ENCODE data around the gene TMEM140.

Gene TMEM140

GRCh38 chr7:135186841-135187253 lies 39.0 kb downstream of the TMEM140 start:
- no peak overlapping the region for H3K27ac ChIP-seq
- H3K4me3 ChIP-seq (ENCODE audit: low read depth in 1 of 2, low read length in 1 of 2) = no peak overlapping the region
- peaks cover 71% of the 10 kb centered on the region for H3K36me3 ChIP-seq
- peaks cover 14% of the 10 kb centered on the region for H3K9me3 ChIP-seq
- H3K4me1 ChIP-seq (ENCODE audit: control insufficient read depth in 1 of 2, insufficient read depth in 1 of 2, low read depth in 1 of 2, low read length in 1 of 2) = no peaks in the 10 kb centered on the region
- no peak for TF ChIP-seq CTCF (IDR thresholded peaks at IDR 0.05)
- no peaks in the 10 kb centered on the region for H3K27me3 ChIP-seq

GRCh38 chr7:135188298-135188984 lies 40.6 kb downstream of the TMEM140 start:
- H3K36me3 ChIP-seq = peaks cover 83% of the 10 kb centered on the region
- H3K27me3 ChIP-seq = no peaks in the 10 kb centered on the region
- H3K27ac ChIP-seq = no peak overlapping the region
- no peaks in the 10 kb centered on the region for H3K9me3 ChIP-seq
- no peak for TF ChIP-seq CTCF (IDR thresholded peaks at IDR 0.05)
- H3K4me1 ChIP-seq (ENCODE audit: control insufficient read depth in 1 of 2, insufficient read depth in 1 of 2, low read depth in 1 of 2, low read length in 1 of 2) = no peaks in the 10 kb centered on the region
- H3K4me3 ChIP-seq (ENCODE audit: low read depth in 1 of 2, low read length in 1 of 2) = no peak overlapping the region

GRCh38 chr7:135189221-135189662 lies 41.4 kb downstream of the TMEM140 start:
- H3K4me3 ChIP-seq (ENCODE audit: low read depth in 1 of 2, low read length in 1 of 2) = no peak overlapping the region
- peaks cover 85% of the 10 kb centered on the region for H3K36me3 ChIP-seq
- no peak overlapping the region for H3K27ac ChIP-seq
- no peaks in the 10 kb centered on the region for H3K4me1 ChIP-seq (ENCODE audit: control insufficient read depth in 1 of 2, insufficient read depth in 1 of 2, low read depth in 1 of 2, low read length in 1 of 2)
- H3K27me3 ChIP-seq = no peaks in the 10 kb centered on the region
- TF ChIP-seq CTCF (IDR thresholded peaks at IDR 0.05) = no peak
- no peaks in the 10 kb centered on the region for H3K9me3 ChIP-seq

GRCh38 chr7:135189961-135190360 lies 42.1 kb downstream of the TMEM140 start:
- TF ChIP-seq CTCF (IDR thresholded peaks at IDR 0.05) = no peak
- peaks cover 84% of the 10 kb centered on the region for H3K36me3 ChIP-seq
- no peaks in the 10 kb centered on the region for H3K9me3 ChIP-seq
- no peak overlapping the region for H3K4me3 ChIP-seq (ENCODE audit: low read depth in 1 of 2, low read length in 1 of 2)
- no peaks in the 10 kb centered on the region for H3K4me1 ChIP-seq (ENCODE audit: control insufficient read depth in 1 of 2, insufficient read depth in 1 of 2, low read depth in 1 of 2, low read length in 1 of 2)
- no peak overlapping the region for H3K27ac ChIP-seq
- no peaks in the 10 kb centered on the region for H3K27me3 ChIP-seq

- peaks cover 84% of the 10 kb centered on the region for H3K36me3 ChIP-seq
- H3K27me3 ChIP-seq = no peaks in the 10 kb centered on the region
- H3K4me3 ChIP-seq (ENCODE audit: low read depth in 1 of 2, low read length in 1 of 2) = no peak overlapping the region
- TF ChIP-seq CTCF (IDR thresholded peaks at IDR 0.05) = no peak
- no peaks in the 10 kb centered on the region for H3K4me1 ChIP-seq (ENCODE audit: control insufficient read depth in 1 of 2, insufficient read depth in 1 of 2, low read depth in 1 of 2, low read length in 1 of 2)
- H3K9me3 ChIP-seq = no peaks in the 10 kb centered on the region
- H3K27ac ChIP-seq = no peak overlapping the region
These were observed 42.8 kb downstream of the TMEM140 start for GRCh38 chr7:135190703-135191102.

Measured in neutrophil (primary cell).